Panc1 (cell line): ENCODE measurements around the gene CLNK.

Experiments
- POLR2AphosphoS5 ChIP-seq: IDR thresholded peaks from 2 replicates; pipeline ENCODE4 v1.6.1; 2012; ENCODE audit warnings: mild to moderate bottlenecking, low read depth, low read length, moderate library complexity
- SIN3A ChIP-seq: IDR thresholded peaks from 2 replicates; pipeline ENCODE4 v1.6.1; 2012; ENCODE audit warnings: low read depth, mild to moderate bottlenecking, low read length, moderate library complexity, borderline replicate concordance; ENCODE audit not compliant: insufficient read depth
- TF ChIP-seq, protein P1 (sequence below): fragments of 450-650 bp; IDR thresholded peaks from 2 replicates; pipeline ENCODE4 v1.5.1; 2017; ENCODE audit warnings: mild to moderate bottlenecking

DNA sequence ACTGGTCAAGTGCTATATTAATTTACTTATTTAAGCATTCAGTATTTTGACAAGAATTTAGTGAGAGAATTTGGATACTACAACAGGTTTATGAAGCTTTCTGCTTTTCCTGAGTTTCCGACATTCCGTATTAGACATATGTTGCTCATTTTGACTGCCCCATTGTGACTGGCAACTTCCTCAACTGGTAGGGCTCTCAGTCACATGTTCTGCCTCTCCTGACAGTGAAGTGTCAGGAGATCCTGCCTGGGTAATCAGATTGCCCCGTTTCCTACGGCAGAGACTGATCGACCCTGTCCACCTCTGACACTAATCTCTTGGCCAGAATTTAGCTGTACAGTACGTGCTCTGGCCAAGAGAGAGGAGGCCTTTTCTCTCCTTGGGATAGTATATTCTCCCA lies 49.5 kb downstream of the CLNK start:
- TF ChIP-seq POLR2AphosphoS5 (no peak), SIN3A (no peak)
- TF ChIP-seq, protein P1, sequence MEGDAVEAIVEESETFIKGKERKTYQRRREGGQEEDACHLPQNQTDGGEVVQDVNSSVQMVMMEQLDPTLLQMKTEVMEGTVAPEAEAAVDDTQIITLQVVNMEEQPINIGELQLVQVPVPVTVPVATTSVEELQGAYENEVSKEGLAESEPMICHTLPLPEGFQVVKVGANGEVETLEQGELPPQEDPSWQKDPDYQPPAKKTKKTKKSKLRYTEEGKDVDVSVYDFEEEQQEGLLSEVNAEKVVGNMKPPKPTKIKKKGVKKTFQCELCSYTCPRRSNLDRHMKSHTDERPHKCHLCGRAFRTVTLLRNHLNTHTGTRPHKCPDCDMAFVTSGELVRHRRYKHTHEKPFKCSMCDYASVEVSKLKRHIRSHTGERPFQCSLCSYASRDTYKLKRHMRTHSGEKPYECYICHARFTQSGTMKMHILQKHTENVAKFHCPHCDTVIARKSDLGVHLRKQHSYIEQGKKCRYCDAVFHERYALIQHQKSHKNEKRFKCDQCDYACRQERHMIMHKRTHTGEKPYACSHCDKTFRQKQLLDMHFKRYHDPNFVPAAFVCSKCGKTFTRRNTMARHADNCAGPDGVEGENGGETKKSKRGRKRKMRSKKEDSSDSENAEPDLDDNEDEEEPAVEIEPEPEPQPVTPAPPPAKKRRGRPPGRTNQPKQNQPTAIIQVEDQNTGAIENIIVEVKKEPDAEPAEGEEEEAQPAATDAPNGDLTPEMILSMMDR, result no peak
